Panc1 (cell line): ENCODE measurements around the gene AKAP13.

Experiments
- CTCF ChIP-seq: fragments of 450-650 bp; IDR thresholded peaks from 2 replicates; pipeline ENCODE4 v1.5.1; 2017; ENCODE audit warnings: mild to moderate bottlenecking
- POLR2AphosphoS5 ChIP-seq: IDR thresholded peaks from 2 replicates; pipeline ENCODE4 v1.6.1; 2012; ENCODE audit warnings: mild to moderate bottlenecking, low read depth, low read length, moderate library complexity

GRCh38 chr15:85514413-85514812 lies 134.0 kb downstream of the AKAP13 start:
- no peak for TF ChIP-seq CTCF
- TF ChIP-seq POLR2AphosphoS5: no peak
